CD4-positive, alpha-beta T cell treated with Interleukin-12 subunit alpha and Interleukin-12 subunit beta, for 1 hour (primary cell): ENCODE measurements around the gene NOS3.

Experiments used
- DNase-seq: peaks from one replicate; pipeline ENCODE4 v3.0.0-alpha.2; 2020

Gene NOS3

DNA sequence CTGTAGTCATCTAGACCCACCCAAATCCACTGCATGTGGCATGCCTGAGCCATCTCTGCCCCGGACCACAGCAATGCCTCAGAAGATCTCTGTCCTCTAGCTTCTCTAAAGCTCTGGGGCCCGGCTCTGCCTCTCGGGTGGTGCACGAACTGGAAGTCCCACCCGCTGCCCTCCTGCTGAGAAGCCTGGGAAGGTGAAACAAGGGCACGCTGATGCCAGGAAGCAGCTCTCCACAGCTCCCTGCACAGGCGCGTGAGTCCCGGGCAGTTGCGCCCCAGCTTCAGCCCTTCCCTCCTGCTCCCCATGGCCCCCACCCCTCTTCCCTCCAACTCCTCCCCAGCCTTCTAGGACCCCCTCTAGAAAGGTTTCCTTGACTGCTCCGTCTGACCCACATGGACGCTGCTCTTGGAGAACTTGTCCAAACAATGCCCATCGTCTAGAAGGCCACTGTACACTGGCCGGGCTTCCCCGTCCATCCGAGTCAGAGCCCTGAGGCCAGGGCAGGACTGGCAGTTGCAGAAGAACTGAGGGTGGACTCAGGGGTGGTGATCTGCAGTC, 25.5 kb upstream of the NOS3 start:
- DNase-seq, result no peak

GRCh38 chr7:150966002-150966401, 24.8 kb upstream of the NOS3 start:
- DNase-seq, result no peak

- DNase-seq, result no peak
Measured at GRCh38 chr7:150967349-150967748, 23.5 kb upstream of the NOS3 start.

DNA sequence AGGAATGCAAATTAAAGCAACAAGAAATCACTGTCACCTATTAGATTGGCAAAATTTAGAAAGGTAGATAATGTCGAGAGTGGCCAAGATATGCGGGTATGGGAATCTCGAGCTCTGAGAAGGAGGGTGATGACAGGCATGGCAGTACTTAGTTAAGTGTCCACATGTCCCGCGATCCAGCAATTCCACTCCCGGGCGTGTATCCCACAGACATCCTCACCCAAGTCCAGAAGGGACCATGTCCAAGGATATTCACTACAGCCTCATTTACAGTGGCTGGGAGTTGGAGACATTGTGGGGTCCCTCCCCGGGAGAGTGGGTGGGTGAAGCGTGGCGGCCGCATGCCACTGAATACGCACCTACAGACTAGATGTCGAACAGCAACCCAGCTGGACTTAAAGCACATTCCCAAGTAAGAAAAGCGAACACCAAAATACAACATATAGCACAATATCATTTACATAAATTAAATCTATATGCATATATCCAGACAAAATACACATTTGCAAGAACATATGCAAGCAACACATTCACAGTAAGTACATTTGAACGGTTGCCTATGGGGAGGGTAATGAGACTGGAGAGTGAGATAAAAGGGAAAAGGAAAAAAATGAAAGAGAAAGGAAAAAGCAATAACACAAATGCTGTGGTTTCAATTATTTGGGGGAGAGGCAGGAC, 22.6 kb upstream of the NOS3 start:
- DNase-seq, result no peak

DNA sequence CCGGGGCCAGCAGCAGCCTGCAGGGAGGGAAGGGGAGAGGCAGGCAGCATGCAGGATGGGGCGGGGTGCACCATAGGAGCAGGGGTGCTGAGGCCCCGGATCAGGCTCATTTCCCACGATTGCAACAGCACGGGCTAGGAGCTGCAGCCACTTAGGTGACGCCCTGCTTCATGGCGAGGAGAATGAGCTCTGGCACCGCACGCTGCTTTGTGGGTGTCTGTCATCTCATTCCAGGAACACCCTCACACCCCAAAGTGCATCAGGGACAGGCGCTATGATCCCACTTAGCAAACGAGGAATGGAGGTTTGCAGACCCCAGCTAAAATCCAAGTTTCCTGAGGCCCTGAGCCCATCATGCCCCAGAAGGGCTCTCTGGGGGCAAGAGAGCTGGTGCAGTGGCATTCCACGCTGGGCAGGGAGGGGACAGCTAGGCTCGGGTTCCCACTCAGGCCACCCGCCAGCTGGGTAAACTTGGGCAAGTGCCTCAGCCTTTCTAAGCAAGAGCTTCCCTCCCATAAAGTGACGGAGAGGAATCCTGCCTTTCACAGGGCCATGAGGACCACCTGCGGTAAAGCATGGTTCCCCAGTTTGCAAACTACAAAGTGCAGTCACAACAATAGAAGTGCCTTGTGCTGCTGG, 22.0 kb upstream of the NOS3 start:
- DNase-seq, result no peak

- no peak for DNase-seq
Measured at GRCh38 chr7:150969475-150969874, 21.3 kb upstream of the NOS3 start.

DNA sequence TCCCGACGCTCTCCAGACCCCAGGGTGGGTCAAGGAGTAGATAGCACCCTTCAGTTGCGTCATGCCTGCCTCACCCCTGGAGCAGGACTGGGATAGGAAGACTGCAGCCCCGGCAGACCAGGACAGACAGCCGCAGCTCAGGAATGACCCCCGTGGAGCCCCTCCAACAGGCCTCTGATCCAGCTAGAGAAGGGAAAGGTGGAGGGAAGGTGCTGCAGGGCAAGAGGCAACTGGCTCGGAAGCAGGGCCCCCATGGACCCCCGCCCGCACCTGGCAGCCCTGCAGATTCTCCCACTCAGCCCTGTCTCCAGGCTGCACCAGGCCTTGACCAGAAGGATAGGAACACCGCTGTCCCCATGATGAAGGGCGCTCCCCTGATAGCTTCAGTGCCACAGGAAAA, 20.4 kb upstream of the NOS3 start:
- DNase-seq, result no peak

- DNase-seq, result no peak
Measured at GRCh38 chr7:150971242-150972022, 19.4 kb upstream of the NOS3 start.

DNA sequence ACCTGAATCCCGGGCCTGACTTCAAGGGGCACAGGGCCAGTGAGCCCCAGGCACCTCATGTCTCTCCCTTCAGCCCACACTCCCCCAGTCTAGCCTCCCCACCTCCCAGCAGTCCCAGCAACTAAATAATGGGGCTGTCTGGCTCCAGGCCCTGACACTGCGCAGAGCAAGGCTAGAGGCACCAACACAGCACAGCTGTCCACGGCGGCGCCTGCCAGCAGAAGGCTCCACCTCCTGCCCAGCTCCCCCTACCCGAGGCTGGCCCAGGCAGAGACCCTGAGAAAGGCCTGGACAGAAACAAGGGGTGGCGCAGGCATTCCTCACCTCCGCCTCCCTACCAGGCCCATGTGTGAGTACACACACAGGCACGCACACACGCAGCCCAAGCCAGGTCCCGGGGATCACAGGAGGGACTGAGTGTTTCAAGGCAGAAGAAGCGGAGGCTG, 18.8 kb upstream of the NOS3 start:
- no peak for DNase-seq

DNA sequence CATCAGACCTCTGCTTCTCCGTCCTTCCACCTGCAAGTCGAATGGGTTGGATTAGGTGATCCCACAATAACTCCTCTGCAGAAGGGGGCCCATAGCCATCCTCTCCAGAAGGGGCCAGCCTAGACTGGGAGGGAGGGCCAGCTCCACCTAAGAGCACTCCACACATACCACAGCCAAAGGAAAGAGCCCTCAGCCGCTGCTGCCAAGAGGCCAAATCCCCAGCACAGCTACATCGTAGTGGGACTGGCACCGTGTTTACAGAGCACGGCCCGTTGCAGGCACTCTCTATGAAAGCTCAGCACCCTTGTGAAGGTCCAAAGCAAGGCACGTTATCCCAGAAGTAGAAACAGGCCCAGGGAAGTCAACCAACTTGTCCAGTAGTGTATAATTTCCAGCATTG, 18.1 kb upstream of the NOS3 start:
- DNase-seq, result no peak

GRCh38 chr7:150973571-150974451, 17.0 kb upstream of the NOS3 start:
- peak; percentile 46 for DNase-seq

DNA sequence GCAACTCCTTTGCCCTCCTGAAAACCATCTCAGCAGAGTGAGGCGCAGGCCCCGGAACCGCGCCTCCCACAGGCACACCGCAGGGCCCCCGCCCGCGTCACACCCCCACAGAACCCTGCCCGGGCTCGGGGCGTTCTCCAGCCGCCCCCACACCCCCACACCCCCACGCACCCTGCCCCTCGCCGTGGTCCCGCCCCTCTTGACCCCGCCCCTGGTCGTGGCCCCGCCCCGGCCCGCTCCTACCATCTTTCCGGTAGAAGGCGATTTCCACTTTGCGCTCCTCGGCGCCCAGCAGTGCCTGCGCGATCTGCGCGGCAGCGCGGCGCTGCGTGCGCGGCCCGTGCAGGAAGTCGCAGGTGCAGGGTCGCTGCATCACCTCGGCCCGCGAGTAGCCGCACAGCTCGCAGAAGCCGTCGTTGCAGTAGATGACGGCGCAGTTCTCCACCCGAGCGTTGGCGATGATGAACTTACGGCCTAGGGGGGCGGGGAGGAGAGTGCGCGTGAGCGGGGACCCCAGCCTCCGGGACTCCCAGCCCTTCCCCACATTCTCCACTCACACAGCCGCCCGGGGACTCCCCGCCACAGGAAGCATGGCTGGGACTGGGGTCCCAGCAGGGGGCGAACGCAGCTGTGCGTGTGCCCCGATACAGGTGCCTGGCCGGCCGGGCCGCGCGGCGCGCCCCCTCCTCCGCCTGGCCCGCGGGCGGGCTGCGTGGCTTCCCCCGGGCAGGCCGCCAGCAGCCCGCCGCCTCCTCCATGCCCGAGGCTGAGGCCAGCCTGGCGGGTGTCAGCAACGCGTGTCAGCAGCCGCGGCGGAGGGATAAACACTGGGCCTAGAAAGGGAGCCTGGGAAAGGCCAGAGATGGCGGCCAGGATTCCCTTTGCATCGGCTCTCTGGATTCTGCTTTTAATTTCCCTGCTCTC, 16.1 kb upstream of the NOS3 start:
- DNase-seq, result peak; percentile 91

- no peak for DNase-seq
Measured at GRCh38 chr7:150975536-150976319, 15.1 kb upstream of the NOS3 start.

GRCh38 chr7:150976529-150977381, 14.1 kb upstream of the NOS3 start:
- DNase-seq, result no peak

DNA sequence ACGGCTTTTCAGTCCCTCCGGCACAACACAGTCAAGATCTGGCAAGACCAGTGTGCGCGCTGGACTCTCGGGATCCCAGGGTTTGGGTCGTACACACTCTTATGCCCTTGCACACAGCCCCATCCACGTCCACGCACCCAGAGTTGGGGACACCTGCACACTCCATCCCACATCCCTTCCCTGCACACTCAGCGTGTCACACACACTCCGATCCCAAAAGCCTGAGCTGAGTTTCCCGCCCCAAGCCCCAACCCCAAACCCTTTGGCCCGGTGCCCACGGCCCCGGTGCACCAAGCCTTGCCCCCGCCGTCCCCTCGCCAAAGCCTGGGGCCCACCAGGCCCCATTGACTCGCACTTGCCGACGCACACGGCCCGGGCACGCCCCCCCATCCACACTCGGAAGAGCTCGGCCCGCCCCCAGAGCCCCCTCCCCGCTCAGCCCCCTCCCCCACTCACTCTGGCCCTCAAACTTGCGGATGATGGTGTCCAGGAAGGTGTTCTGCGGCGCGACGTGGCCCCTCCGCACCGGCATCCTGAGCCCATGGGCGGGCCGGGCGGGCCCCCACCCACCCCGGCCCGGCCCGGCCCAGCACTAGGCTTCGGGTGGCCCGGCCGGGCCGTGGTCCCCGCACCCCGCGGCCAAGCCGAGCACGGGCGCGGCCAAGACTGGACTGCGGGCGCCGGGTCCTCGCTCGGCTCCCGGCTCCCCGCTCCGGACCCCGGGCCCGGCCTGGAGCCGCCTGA, 13.3 kb upstream of the NOS3 start:
- no peak for DNase-seq

GRCh38 chr7:150978126-150978789, 12.6 kb upstream of the NOS3 start, which contains the start of gene KCNH2:
Gene KCNH2, minus strand, starts transcription at chr7:150978321. Its CDS starts 408 bp downstream, at chr7:150977913.
- DNase-seq, result peak; percentile 52

DNA sequence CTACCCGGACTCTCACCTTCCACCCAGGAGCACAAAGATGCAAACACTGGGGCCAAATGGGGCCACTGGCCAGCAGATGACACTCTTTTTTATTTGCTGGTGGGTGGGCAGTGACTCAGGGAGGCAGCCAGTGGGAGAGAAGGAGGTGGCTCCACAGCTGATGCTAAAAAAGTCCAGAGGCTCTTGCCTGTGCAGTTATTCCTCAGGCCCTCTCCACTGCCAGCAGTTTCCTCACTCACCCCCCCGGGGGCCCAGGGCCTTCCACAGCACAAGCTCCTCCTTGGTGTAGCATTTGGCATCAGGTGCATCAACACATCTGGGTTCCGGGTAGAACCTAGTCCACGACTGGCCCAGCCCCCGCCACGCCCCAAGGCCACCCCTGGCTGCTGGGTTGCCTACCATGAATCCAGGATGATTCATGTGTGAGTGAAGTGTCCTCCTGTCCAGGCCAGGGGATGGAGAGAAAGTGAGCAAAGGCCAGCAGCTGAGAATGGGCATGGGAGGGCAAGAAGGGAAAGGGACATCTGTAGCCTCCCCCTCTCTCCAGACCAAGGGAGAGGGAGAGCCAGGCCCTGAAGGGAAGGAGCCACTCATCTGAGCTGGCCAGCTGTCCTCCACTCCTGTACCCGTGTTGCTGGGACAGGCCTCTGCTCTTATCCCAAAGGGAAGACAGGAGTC, 11.0 kb upstream of the NOS3 start:
- DNase-seq, result no peak

- DNase-seq, result no peak
Measured at GRCh38 chr7:150980663-150981062, 10.2 kb upstream of the NOS3 start.
